SU-DHL-6 (cell line): ENCODE results near the gene UCP2.

Experiments
- H2AFZ ChIP-seq: fragments of 200-600 bp; sonication (generic); 2 replicates; pipeline ENCODE4 v1.6.1; 2014; ENCODE audit warnings: low read depth, mild to moderate bottlenecking, moderate library complexity, mixed read lengths, antibody characterized with exemption, low read length; ENCODE audit not compliant: severe bottlenecking
- H3F3A ChIP-seq: fragments of 200-600 bp; shearing (Covaris generic); 2 replicates; pipeline ENCODE4 v1.6.0; 2016; ENCODE audit warnings: antibody characterized with exemption, mild to moderate bottlenecking; ENCODE audit not compliant: insufficient read depth
- H3K27ac ChIP-seq: fragments of 200-600 bp; sonication (generic); 2 replicates; pipeline ENCODE4 v1.5.1; 2016; ENCODE audit warnings: low read depth, mild to moderate bottlenecking, low read length, moderate library complexity, mixed read lengths
- H3K27me3 ChIP-seq: fragments of 200-600 bp; sonication (generic), shearing (Covaris generic); 2 replicates; pipeline ENCODE4 v1.6.0; 2014; ENCODE audit warnings: mild to moderate bottlenecking, low read length
- H3K36me3 ChIP-seq: fragments of 200-600 bp; sonication (generic); 2 replicates; pipeline ENCODE4 v1.6.1; 2014; ENCODE audit warnings: mild to moderate bottlenecking, low read length, mixed read lengths
- H3K4me2 ChIP-seq: fragments of 300-600, 200-600 bp; shearing (Covaris generic), sonication (generic); 2 replicates; pipeline ENCODE4 v1.6.0; 2014; ENCODE audit warnings: low read length, low read depth, mild to moderate bottlenecking; ENCODE audit not compliant: poor library complexity, severe bottlenecking
- H3K4me3 ChIP-seq: fragments of 200-600 bp; sonication (generic); 2 replicates; pipeline ENCODE4 v1.5.1; 2014; ENCODE audit warnings: antibody characterized with exemption, low read length, mild to moderate bottlenecking, mixed read lengths; ENCODE audit not compliant: insufficient read depth, poor library complexity, severe bottlenecking
- H3K79me2 ChIP-seq: fragments of 200-600 bp; sonication (generic); 2 replicates; pipeline ENCODE4 v1.6.1; 2014; ENCODE audit warnings: mild to moderate bottlenecking, low read length, moderate library complexity; ENCODE audit not compliant: insufficient read depth
- H3K9ac ChIP-seq: fragments of 200-600 bp; sonication (generic); 2 replicates; pipeline ENCODE4 v1.7.0; 2014; ENCODE audit warnings: mild to moderate bottlenecking, low read length
- H3K9me2 ChIP-seq: fragments of 200-600 bp; sonication (generic); replicated peaks from 2 replicates; pipeline ENCODE4 v1.6.1; 2014; ENCODE audit warnings: low read length; ENCODE audit not compliant: insufficient read depth
- H3K9me3 ChIP-seq: fragments of 200-600 bp; sonication (generic); 2 replicates; pipeline ENCODE4 v1.6.1; 2014; ENCODE audit warnings: low read length, mixed read lengths; ENCODE audit not compliant: insufficient read depth
- H4K20me1 ChIP-seq: fragments of 200-600 bp; sonication (generic); 2 replicates; pipeline ENCODE4 v1.6.1; 2014; ENCODE audit warnings: low read depth, mild to moderate bottlenecking, antibody characterized with exemption, low read length, moderate library complexity, mixed read lengths
- EZH2phosphoT487 ChIP-seq: fragments of 200-600 bp; sonication (generic), shearing (Covaris generic); conservative IDR thresholded peaks from 2 replicates; pipeline ENCODE4 v1.6.1; 2018; ENCODE audit warnings: mild to moderate bottlenecking, antibody characterized with exemption, low read length, moderate library complexity, mixed read lengths
- TF ChIP-seq, protein P1 (sequence below): fragments of 200-600 bp; sonication (generic); IDR thresholded peaks from one replicate; pipeline ENCODE4 v1.5.1; 2017; ENCODE audit warnings: antibody characterized with exemption, mild to moderate bottlenecking, low read length, moderate library complexity; ENCODE audit not compliant: insufficient read depth, poor library complexity, severe bottlenecking

UCP2 gene

DNA sequence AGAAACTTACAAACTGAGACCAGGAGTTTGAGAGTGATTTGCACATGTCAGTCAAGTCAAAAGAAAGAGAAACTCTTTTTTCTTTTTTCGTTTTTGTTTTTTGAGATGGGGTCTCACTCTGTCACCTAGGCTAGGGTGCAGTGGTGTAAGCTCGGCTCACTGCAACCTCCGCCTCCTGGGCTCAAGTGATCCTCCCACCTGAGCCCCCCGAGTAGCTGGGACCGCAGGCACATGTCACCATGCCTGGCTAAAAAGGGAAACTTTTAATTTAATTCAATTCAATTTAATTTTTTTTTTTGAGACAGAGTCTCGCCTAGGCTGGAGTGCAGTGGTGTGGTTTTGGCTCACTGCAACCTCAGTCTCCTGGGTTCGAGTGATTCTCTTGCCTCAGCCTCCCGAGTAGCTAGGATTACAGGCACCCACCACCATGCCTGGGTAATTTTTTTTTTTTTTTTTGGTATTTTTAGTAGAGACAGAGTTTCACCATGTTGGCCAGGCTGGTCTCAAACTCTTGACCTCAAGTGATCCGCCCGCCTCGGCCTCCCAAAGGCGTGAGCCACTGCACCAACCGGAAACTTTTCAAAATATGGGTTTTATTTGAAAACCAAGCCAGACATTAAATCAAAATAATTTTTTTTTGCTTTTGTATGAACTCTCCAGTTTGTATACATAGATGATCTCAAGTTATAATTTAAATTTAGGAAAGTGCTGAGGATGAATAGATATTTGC, 16.4 kb upstream of the UCP2 start:
- H3K27me3 ChIP-seq: no peaks in the 10 kb centered on the region
- no peak overlapping the region for H3K4me3 ChIP-seq
- no peak overlapping the region for H3K27ac ChIP-seq
- no peaks in the 10 kb centered on the region for H3K9me3 ChIP-seq
- no peaks in the 10 kb centered on the region for H3K9me2 ChIP-seq
- no peaks in the 10 kb centered on the region for H3K36me3 ChIP-seq
- no peak overlapping the region for H3K4me2 ChIP-seq
- no peaks in the 10 kb centered on the region for H3K79me2 ChIP-seq
- H3K9ac ChIP-seq: no peak overlapping the region
- no peaks in the 10 kb centered on the region for H4K20me1 ChIP-seq
- no peak for TF ChIP-seq EZH2phosphoT487
- TF ChIP-seq, protein P1, sequence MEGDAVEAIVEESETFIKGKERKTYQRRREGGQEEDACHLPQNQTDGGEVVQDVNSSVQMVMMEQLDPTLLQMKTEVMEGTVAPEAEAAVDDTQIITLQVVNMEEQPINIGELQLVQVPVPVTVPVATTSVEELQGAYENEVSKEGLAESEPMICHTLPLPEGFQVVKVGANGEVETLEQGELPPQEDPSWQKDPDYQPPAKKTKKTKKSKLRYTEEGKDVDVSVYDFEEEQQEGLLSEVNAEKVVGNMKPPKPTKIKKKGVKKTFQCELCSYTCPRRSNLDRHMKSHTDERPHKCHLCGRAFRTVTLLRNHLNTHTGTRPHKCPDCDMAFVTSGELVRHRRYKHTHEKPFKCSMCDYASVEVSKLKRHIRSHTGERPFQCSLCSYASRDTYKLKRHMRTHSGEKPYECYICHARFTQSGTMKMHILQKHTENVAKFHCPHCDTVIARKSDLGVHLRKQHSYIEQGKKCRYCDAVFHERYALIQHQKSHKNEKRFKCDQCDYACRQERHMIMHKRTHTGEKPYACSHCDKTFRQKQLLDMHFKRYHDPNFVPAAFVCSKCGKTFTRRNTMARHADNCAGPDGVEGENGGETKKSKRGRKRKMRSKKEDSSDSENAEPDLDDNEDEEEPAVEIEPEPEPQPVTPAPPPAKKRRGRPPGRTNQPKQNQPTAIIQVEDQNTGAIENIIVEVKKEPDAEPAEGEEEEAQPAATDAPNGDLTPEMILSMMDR: no peak
- H2AFZ ChIP-seq: no peak overlapping the region
- H3F3A ChIP-seq: 0 out of 2 replicates have a peak, but pooled peaks cover 4% of the 10 kb centered on the region

DNA sequence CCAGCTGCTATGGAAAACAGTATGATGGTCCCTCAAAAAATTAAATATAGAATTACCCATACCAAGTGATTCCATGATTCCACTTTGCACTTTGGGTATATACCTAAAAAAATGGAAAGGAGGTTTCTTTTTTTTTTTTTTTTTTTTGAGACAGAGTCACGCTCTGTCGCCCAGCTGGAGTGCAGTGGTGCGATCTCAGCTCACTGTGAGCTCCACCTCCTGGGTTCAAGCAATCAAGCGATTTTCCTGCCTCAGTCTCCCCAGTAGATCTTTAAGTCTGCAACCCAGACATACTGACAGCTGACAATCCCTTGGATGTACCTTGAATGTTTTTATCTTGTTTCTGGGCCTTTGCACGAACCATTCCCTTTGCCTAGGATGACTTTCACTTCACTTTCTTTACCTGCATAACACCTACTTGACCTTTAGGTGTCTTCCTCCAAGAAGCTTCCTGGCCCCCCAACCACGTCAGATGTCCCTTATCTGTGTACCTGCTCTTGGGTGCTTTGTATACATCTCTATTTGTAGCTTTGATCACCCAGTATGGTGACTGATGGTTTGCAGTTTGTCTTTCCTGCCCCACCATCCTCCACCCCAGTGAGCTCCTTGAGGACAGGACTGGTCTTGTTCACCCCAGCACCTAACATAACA, 14.6 kb upstream of the UCP2 start:
- Histone ChIP-seq H3K27ac (no peak overlapping the region), H3K9me3 (no peaks in the 10 kb centered on the region), H2AFZ (no peak overlapping the region), H3K9me2 (no peaks in the 10 kb centered on the region), H3K4me3 (no peak overlapping the region), H3F3A (0 out of 2 replicates have a peak, but pooled peaks cover 4% of the 10 kb centered on the region), H3K36me3 (no peaks in the 10 kb centered on the region), H4K20me1 (no peaks in the 10 kb centered on the region), H3K27me3 (no peaks in the 10 kb centered on the region), H3K79me2 (no peaks in the 10 kb centered on the region), H3K4me2 (no peak overlapping the region), H3K9ac (no peak overlapping the region)
- TF ChIP-seq EZH2phosphoT487: no peak
- TF ChIP-seq, protein P1: no peak

DNA sequence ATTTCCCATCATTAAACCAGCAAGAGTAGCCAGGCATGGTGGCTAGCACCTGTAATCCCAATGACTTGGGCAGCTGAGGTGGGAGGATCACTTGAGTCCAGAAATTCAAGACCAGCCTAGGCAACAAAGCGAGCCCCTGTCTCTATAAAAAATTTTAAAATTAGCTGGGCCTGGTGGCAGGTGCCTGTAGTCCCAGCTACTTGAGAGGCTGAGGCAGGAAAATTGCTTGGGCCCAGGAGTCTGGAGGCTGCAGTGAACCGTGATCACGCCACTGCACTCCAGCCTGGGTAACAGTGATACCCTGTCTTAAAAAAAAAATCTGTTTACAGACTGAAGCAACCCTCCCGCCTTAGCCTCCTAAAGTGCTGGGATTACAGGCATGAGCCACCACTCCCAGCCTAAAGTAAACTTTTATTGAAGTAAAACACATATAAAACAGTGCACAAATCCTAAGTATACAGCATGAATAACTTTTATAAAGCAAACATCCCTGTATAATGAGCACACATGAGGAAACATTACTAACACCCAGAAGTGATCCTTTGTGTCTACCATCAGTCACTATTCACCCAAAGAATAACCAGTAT, 13.6 kb upstream of the UCP2 start:
- Histone ChIP-seq H3K27ac (no peak overlapping the region), H2AFZ (no peak overlapping the region), H3K4me3 (no peak overlapping the region), H3K9me2 (no peaks in the 10 kb centered on the region), H3K9ac (no peak overlapping the region), H3K9me3 (no peaks in the 10 kb centered on the region), H3K4me2 (no peak overlapping the region), H4K20me1 (no peaks in the 10 kb centered on the region), H3K36me3 (no peaks in the 10 kb centered on the region), H3K27me3 (no peaks in the 10 kb centered on the region), H3F3A (0 out of 2 replicates have a peak, but pooled peaks cover 4% of the 10 kb centered on the region), H3K79me2 (no peaks in the 10 kb centered on the region)
- TF ChIP-seq, protein P1: no peak
- TF ChIP-seq EZH2phosphoT487: no peak
